ENCODE data around the gene TRIM24.

Gene TRIM24

DNA sequence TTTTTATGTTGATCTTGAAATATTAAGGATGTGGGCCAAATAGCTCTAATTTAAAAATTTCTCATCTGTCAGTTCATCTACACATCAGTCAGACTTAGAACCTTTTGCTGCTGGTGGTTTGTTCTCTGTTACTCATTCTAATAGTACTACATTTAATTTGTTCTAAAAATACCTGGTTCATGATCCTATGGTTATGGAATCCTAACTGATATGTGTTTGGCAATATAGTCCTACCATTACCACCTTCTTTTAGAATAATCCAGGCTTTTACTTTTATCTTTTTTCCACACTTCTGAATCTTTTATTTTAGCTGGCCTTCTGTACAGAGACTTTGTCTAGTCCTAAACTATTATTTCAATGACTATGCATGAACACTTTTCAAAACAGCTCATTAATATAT is 124.2 kb downstream of the TRIM24 start:
- no peak for DNase-seq

GRCh38 chr7:138584696-138585095 is 124.6 kb downstream of the TRIM24 start:
- no peak for DNase-seq

DNA sequence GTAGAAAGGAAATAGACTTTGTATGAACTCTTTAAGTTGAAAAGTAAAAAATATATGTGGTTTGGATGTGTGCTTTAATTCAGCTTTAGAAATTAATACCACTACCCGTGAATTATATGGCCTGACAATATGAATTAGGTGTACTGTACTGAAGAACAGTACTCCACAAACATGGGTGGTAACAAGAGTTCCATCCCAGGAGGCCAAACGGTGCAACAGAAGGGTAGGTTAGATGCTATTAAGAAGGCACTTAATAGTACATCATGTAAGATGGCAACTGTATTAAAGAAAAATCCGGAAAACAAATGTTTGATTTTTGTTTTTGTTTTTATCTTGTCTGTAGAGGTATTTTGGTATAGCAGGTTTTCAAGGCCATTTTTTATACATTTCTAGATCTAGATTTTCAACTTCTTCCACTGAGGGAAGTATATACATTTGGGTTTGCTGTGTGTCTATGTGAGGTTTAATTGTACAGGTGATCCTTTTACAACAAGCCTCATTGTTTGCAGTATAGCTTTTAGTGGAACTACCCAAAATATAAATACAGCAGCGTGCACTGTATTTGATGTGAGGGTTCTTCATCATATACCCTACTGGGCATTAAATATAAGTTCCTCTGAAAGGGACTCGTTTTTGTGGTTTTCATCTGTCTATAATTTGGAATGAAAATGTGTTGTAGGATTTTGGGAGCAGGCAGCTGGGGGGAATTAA is 125.4 kb downstream of the TRIM24 start:
- no peak for DNase-seq

DNA sequence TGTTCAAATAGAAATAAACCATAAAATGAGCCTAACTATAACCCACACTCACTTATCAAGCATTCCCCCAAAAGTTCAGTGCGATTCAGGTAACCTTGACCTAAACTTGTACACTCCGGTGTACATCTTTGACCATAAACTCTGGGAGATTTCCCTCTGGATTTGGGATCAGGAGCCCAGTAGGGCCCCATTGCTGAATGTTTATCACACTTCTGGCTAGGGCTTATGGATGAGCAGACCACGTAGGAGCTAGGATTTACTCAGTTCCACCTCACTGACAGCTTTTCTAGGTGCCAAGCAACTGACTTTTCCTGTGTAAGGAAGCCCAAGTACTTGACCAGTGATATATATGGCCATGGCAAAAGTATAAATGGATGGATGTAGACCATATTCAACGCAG is 127.4 kb downstream of the TRIM24 start:
- DNase-seq = no peak

- no peak for DNase-seq
These were observed 128.9 kb downstream of the TRIM24 start for GRCh38 chr7:138588986-138589385.

GRCh38 chr7:138590154-138590553 is 130.1 kb downstream of the TRIM24 start:
- DNase-seq = no peak

- DNase-seq = no peak
These were observed 135.4 kb downstream of the TRIM24 start for GRCh38 chr7:138595454-138595853.

DNA sequence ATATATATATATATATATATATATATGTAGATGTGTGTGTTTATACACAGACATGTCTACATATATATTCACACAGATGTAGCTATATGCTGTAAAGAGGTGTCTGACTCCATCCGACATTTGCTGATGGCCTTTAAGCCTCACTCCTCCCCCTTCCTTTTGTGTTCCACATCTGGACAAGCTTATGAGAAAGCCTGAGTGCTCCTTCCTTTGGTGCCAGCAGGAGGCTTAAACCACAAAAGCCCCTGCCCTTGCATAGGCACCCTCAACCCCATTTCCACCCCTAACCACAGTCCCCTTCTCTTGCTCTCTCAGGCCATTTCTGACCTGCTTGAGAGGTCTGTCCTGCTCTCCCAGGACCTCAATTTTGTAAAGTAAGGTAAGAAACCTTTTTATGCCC is 142.4 kb downstream of the TRIM24 start:
- DNase-seq = no peak

GRCh38 chr7:138603549-138604318 is 143.7 kb downstream of the TRIM24 start:
- DNase-seq = no peak

- DNase-seq = no peak
These were observed 146.2 kb downstream of the TRIM24 start for GRCh38 chr7:138606236-138606635.

GRCh38 chr7:138607216-138608126 is 147.4 kb downstream of the TRIM24 start:
- DNase-seq = no peak

DNA sequence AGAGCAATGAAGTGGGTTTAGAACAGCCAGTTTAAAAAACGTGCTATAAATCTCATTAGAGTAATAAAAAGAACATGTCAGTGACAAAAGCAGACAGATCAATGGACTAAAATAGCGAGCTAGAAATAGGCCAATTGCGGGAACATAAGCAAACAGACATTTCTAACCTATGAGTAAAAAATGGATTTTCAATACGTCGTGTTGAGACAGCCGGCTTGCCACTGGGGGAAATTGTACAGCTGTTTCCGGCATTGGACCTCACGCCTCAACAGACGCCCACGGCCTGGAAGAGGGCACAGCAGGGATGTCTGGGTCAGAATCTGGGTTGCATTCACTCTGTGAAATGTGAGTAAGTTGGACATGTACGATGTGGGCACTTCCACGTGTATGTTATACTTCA is 148.2 kb downstream of the TRIM24 start:
- no peak for DNase-seq

DNA sequence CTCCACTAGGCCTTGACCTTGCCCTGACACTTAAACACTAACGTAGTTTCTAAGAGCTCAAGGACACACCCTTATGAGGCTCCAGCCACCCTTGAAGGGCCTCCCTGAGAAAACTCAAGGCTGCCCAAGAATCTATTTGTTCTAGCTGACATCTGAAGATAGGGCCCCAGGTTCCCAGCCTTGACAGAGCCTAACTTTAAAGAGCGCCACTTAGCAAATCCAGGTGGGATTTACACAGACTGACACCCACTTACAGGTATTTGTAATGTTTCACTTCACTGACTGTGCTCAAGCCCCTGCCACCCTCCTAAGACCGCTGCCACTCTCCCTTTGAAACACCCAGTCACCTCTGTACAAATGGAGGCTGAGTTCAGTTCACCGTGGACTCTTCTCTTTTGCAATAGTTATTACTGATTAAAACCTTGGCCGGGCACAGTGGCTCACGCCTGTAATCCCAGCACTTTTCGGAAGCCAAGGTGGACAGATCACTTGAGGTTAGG is 150.7 kb downstream of the TRIM24 start:
- no peak for DNase-seq

DNA sequence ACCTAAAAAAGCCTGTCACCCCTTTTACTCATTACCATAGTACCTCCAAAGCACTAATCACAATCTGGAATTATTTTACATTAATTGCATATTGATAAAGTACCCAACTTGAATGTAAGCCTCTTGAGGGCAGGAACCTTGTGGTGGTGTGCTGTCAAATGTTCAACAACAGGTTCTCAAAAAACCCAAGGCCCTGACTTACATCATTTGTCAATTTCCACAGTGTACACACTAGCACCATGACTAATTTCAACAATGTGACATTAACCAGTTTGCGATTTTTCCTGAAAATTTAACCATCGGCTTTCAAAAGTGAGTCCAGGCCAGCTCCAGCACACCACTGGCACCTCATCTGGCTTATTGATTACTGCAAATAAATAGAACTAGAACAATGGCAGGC is 153.6 kb downstream of the TRIM24 start:
- DNase-seq = no peak

DNA sequence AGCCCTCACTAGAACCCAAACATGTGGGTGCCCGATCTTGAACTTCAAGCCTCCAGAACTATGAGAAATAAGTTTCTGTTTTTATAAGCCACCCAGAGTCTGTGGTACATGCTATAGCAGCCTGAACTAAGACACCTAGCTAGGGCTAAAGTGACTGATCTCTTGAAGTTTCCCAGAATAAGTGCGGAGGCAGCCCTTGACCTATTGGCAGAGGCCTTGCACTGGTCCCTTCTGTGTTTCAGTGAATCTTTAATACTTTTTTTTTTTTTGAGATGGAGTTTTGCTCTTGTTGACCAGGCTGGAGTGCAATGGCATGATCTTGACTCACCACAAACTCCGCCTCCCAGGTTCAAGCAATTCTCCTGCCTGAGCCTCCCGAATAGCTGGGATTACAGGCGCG is 156.0 kb downstream of the TRIM24 start:
- no peak for DNase-seq

DNA sequence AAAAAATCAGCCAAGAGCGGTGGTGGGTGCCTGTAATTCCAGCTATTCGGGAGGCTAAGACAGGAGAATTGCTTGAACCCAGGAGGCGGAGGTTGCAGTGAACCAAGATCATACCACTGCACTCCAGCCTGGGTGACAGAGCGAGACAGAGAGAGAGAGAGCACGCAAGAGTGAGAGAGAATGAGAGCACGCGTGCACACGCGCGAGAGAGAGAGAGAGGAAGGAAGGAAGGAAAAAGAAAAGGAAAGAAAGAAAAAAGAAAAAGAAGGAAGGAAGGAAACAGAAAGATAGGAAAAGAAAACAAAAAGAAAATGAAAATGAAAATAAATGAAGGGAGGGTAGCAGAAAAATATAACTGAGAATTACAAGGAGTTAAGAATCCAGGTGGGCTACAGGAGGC is 158.4 kb downstream of the TRIM24 start:
- DNase-seq = no peak

DNA sequence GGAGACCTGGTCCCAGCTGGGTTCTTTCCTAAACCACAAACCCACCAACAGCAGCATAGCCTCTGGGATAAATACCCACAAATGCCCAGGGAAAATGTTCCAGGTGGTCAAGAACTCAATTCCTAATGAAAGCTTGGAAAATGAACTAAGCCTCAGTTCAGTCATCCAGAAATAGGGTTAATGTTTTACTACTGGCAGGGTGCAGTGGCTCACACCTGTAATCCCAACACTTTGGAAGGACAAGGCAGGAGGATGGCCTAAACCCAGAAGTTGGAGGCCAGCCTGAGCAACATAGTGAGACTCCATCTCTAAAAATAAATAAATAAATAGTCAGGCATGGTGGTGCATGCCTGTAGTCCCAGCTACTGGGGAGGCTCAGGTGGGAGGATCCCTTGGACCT is 158.9 kb downstream of the TRIM24 start:
- DNase-seq = no peak

GRCh38 chr7:138622841-138623240 is 162.8 kb downstream of the TRIM24 start:
- DNase-seq = no peak

DNA sequence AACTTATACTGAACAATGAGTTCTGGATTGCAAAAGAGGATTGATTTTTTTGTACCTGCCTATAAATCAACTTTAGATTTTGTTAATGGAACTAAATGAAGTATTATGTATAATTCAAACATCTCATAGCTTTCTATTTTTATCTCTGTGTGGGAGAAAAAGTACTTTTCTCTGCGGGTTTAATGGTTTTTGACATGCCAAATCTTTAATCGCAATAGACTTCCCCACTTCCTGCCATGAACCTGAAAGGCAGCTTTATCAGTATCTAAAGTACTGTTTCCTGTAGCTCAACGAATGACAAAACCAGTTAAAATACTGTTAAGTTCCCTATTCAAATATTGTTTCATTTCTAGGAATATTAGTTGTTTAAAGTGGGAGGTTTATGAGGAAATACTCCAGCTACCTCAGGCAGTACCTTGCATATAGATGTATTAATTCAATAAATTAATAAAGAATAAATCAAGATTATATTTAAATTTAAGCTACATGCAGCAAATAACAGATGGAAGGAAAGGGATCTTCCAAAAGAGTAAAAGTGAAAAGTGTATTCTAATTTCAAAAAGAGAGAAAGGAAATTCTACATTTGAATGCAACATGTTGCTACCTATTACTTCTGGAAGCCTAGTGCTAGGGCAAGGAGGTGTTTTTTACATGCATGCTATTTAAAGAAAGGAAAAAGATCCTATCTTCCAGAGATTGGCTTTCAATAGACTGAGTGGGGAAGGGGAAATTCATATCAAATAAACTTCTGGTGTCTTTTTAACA is 165.2 kb downstream of the TRIM24 start:
- peak; percentile 9 for DNase-seq

DNA sequence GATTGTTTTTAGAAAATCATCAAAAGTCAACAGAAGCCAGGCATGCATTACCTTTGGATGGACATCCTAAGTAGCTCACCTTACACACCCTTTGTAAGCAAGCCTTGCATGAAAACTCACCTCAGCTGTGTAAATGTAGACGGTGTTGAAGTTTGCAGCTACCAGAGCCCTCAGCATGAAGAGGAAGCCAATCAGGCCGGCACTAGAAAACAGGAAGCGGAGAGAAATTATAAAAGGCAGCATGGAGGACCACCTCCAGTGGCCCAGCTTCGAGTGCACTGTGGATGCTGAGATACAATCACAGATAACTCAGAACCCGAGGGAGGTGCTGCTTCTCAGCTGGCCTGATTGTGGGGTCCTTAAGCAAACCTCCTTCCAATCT is 165.8 kb downstream of the TRIM24 start:
- peak; percentile 33 for DNase-seq

- no peak for DNase-seq
These were observed 166.8 kb downstream of the TRIM24 start for GRCh38 chr7:138626846-138627245.

DNA sequence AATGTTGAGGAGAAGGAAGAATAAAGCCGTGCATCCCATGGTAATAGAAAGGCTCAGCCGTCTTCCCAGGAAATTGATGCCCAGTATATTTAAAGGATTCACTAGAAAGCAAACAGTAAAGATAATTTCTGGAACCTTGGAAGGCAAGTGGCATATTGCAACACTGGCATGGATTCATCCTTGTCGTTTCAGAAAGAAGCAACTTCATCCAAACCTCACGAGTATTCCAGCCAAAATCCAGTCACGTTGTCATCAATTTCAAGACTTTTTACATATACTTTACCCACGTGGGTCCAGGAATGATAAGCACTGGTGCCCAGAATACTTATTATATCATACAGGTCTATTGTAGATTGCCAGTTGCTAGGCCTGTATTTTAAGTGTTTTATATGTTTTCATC is 167.3 kb downstream of the TRIM24 start:
- no peak for DNase-seq

Measured in CD4-positive, alpha-beta T cell treated with Interleukin-6 for 4 hours (primary cell).